Gastrocnemius medialis (tissue), 4 donors: Measurements from ENCODE around the gene PRKCZ. TPM values are rescaled to one million over a fixed set of nuclear protein-coding genes. Genes with fewer than 3 reads are reported as not detected.

ENCODE experiments used
- ATAC-seq, 2 donors: fragments of 150-250 bp; one replicate each; pipeline ENCODE4 v1.9.1; 2016
- DNase-seq, 2 donors: peaks; one replicate each; pipeline ENCODE4 v3.0.0-alpha.2; 2019
- H3K27ac ChIP-seq, 4 donors: fragments of 200-600 bp; sonication (generic); 1 replicate in 1 of 4; 2 replicates in 3 of 4; pipeline ENCODE4 v1.5.1; 2016 to 2018; ENCODE audit warnings: mild to moderate bottlenecking in 2 of 4, moderate library complexity in 1 of 4
- H3K27me3 ChIP-seq, 3 donors: fragments of 200-600 bp; sonication (generic) in 2 of 3; 1 replicate in 1 of 3; 2 replicates in 2 of 3; pipeline versions ENCODE4 v1.5.1 to v1.6.0; 2016 to 2019; ENCODE audit warnings: mild to moderate bottlenecking in 1 of 3, moderate library complexity in 1 of 3
- H3K36me3 ChIP-seq, 2 donors: fragments of 200-600 bp; sonication (generic) in 1 of 2; one replicate each; pipeline ENCODE4 v1.5.1; 2017 to 2018
- H3K4me1 ChIP-seq, 2 donors: fragments of 200-600 bp; sonication (generic) in 1 of 2; one replicate each; pipeline ENCODE4 v1.5.1; 2016 to 2017; ENCODE audit warnings: mild to moderate bottlenecking in 2 of 2
- H3K4me3 ChIP-seq, 4 donors: fragments of 200-600 bp; sonication (generic) in 3 of 4; 1 replicate in 1 of 4; 2 replicates in 3 of 4; pipeline ENCODE4 v1.5.1; 2016 to 2019; ENCODE audit warnings: mild to moderate bottlenecking in 2 of 4
- H3K9me3 ChIP-seq, 3 donors: fragments of 200-600 bp; sonication (generic) in 2 of 3; 1 replicate in 1 of 3; 2 replicates in 2 of 3; pipeline ENCODE4 v1.5.1; 2016 to 2019
- POLR2A ChIP-seq, 2 donors: fragments of 450-650 bp; IDR thresholded peaks; one replicate each; pipeline ENCODE4 v1.6.1; 2017; ENCODE audit warnings: antibody characterized with exemption in 2 of 2, mild to moderate bottlenecking in 2 of 2, moderate library complexity in 2 of 2
- in situ Hi-C, 4 donors: fragments of 200-750 bp; cut with MboI; loops; one replicate each; pipeline versions ENCODE4 v1.15.0 to v1.8.0; 2017; ENCODE audit warnings: low sequenced_read_pairs in 4 of 4
- intact Hi-C: fragments of 100-400 bp; cut with DNase I; formaldehyde crosslinking; loops from one replicate; pipeline ENCODE4 v1.15.1; 2023; ENCODE audit warnings: low total_unique reads
- total RNA-seq, 4 donors: library from RNA; depleted of rRNA; stranded (reverse); fragments of >200 nt; gene quantifications; one replicate each; pipeline versions ENCODE4 v1.1.0 to v1.2.3, GENCODE V29; 2016
- TF ChIP-seq, protein P1 (sequence below), 5 experiments: fragments of 450-650 bp in 3 of 5; fragments of 200-600 bp in 2 of 5; sonication (generic) in 2 of 5; IDR thresholded peaks in 4 of 5; conservative IDR thresholded peaks in 1 of 5; 1 replicate in 4 of 5; 2 replicates in 1 of 5; pipeline ENCODE4 v1.5.1; 2016 to 2019; ENCODE audit warnings: antibody characterized with exemption in 5 of 5, mild to moderate bottlenecking in 3 of 5, moderate library complexity in 3 of 5

Gene PRKCZ
- total RNA-seq, 4 donors from 2014 or later, result 0.16 to 0.87 TPM; not detected in 2

DNA sequence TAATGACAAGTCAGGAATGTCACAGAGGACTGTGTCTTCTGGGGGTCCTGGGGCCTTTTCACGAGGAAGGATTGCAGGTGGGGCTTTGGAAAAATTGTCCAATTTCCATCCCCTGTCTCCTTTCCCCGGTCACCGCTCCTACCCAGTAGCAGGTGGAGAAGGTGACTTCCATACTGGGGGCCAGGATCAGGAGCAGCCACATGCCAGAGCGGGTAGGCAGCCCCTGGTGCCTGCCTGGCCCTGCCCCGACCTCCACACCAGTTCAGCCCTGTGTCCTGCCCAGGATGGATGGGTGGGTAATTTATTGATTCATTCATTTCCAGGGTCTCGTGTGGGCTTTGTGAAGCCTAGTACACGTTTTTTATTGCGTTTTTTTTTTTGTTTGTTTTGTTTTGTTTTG, 51.7 kb downstream of the PRKCZ start:
- ATAC-seq (no peak), DNase-seq (no peak)
- H3K4me3 ChIP-seq, result no peak overlapping the region
- H3K27me3 ChIP-seq, result peaks cover 10 to 26% (median 15%) of the 10 kb centered on the region in 3 donors
- H3K36me3 ChIP-seq, result no peaks in the 10 kb centered on the region
- intact Hi-C loops, result no loop called here
- no peak overlapping the region for H3K27ac ChIP-seq
- H3K4me1 ChIP-seq, result no peaks in the 10 kb centered on the region
- H3K9me3 ChIP-seq, result no peaks in the 10 kb centered on the region
- TF ChIP-seq POLR2A (IDR thresholded peaks at IDR 0.05), result no peak
- TF ChIP-seq, protein P1, sequence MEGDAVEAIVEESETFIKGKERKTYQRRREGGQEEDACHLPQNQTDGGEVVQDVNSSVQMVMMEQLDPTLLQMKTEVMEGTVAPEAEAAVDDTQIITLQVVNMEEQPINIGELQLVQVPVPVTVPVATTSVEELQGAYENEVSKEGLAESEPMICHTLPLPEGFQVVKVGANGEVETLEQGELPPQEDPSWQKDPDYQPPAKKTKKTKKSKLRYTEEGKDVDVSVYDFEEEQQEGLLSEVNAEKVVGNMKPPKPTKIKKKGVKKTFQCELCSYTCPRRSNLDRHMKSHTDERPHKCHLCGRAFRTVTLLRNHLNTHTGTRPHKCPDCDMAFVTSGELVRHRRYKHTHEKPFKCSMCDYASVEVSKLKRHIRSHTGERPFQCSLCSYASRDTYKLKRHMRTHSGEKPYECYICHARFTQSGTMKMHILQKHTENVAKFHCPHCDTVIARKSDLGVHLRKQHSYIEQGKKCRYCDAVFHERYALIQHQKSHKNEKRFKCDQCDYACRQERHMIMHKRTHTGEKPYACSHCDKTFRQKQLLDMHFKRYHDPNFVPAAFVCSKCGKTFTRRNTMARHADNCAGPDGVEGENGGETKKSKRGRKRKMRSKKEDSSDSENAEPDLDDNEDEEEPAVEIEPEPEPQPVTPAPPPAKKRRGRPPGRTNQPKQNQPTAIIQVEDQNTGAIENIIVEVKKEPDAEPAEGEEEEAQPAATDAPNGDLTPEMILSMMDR (IDR thresholded peaks at IDR 0.05 in 4 of 5, conservative IDR thresholded peaks at IDR 0.05 in 1 of 5), result no peak
- in situ Hi-C loops, result no loop called here

DNA sequence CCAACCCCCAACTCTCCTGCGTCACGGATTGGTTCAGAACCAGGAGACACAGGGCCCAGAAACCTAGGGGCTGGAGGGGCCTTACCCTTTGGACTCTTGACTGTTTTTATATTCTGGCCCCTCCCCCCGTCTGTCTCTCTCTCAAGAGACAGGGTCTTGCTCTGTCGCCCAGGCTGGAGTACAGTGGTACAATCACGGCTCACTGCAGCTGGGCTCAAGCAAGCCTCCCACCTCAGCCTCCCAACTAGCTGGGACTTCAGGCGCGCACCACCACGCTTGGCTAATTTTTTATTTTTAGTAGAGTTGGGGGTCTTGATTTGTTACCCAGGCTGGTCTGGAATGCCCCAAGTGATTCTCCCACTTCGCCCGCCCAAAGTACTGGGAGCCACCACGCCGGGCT, 52.5 kb downstream of the PRKCZ start:
- intact Hi-C loops, result no loop called here
- Histone ChIP-seq H3K27ac (no peak overlapping the region), H3K27me3 (peaks cover 10 to 26% (median 16%) of the 10 kb centered on the region in 3 donors), H3K9me3 (no peaks in the 10 kb centered on the region), H3K4me1 (no peaks in the 10 kb centered on the region), H3K4me3 (no peak overlapping the region), H3K36me3 (no peaks in the 10 kb centered on the region)
- DNase-seq (no peak), ATAC-seq (no peak)
- in situ Hi-C loops, result no loop called here
- TF ChIP-seq, protein P1 (IDR thresholded peaks at IDR 0.05 in 4 of 5, conservative IDR thresholded peaks at IDR 0.05 in 1 of 5), result no peak
- TF ChIP-seq POLR2A (IDR thresholded peaks at IDR 0.05), result no peak

DNA sequence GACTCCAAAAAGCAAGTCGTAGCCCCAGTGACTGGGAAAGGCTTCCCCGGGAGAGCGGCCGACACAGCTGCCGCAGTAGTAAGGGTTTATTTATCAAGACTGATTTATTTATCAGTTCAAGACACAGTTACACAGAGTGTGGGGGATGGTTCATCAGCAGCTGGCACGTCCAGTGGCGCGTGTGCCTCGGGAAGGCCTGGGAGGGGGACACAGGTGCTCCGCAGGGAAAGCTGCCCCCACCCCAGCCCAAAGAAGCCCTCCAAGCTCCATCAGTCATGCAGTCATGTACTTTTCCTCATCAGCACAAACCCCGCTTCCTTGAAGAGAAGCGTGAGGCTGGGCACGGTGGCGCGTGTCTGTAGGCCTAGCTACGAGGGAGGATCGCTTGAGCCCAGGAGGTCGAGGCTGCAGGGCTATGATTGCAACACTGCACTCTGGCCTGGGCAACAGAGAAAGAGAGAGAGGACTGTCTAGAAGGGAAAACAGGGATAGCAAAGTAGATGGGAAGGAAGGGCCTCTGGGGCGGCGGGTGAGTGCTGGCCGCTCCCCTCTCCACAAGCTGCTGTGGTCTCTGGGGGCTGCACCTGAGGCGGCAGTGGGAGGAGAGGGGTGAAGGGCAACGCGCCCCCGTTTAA, 53.2 kb downstream of the PRKCZ start:
- no peak for TF ChIP-seq POLR2A (IDR thresholded peaks at IDR 0.05)
- TF ChIP-seq, protein P1 (IDR thresholded peaks at IDR 0.05 in 4 of 5, conservative IDR thresholded peaks at IDR 0.05 in 1 of 5), result no peak
- DNase-seq (no peak), ATAC-seq (no peak)
- Histone ChIP-seq H3K27ac (no peak overlapping the region), H3K27me3 (peaks cover 10 to 26% (median 22%) of the 10 kb centered on the region in 3 donors), H3K4me1 (no peaks in the 10 kb centered on the region), H3K4me3 (no peak overlapping the region), H3K9me3 (no peaks in the 10 kb centered on the region), H3K36me3 (no peaks in the 10 kb centered on the region)
- in situ Hi-C loops (no loop called here), intact Hi-C loops (no loop called here)

DNA sequence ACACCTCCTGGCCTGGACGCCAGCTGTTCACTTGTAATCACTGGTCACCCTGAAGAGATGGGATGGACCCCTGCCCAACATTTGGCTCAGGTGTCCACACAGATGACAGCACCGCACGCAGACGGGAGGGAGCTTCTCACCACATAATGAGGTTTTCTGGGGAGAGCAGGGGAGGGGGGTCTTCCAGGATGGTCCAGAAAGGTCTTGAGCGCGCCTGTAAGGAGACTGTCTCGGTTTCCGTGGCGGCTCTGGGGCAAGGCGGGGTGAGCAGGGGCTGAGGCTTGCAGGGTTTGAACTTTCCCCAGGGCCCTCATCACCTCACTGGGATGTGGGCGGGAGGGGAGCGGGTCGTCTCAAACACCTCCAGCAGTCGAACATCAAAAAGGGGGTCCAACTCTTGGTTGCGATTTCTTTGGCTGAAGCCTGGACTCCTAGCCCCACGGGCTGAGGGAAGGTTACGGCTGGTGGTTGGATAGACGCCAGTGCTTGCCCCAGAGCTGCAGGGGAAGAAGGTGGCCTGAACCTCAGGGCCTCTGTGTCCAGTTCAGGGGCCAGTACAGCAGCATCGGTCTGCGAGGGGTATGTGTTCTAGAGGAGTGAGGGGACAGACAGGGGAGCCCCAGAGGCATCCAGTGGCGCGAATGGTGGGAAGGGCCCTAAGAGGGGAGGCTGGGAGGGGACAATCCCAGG, 53.8 kb downstream of the PRKCZ start:
- H3K27ac ChIP-seq, result no peak overlapping the region
- no peak for DNase-seq
- intact Hi-C loops, result no loop called here
- no peak for TF ChIP-seq POLR2A (IDR thresholded peaks at IDR 0.05)
- TF ChIP-seq, protein P1 (IDR thresholded peaks at IDR 0.05 in 4 of 5, conservative IDR thresholded peaks at IDR 0.05 in 1 of 5), result no peak
- H3K36me3 ChIP-seq, result no peaks in the 10 kb centered on the region
- no peak overlapping the region for H3K4me3 ChIP-seq
- H3K9me3 ChIP-seq, result no peaks in the 10 kb centered on the region
- no peak for ATAC-seq
- in situ Hi-C loops, result no loop called here
- peaks cover 10 to 26% (median 22%) of the 10 kb centered on the region in 3 donors for H3K27me3 ChIP-seq
- no peaks in the 10 kb centered on the region for H3K4me1 ChIP-seq
